T-helper 2 cell treated with Interferon-gamma antibody and Interleukin-4, amounts not matched to agents 5 μg/mL and 100 μg/mL, for 36 hours (primary cell): ENCODE measurements around the gene TMIGD2.
A peak's percentile ranks its signal among the peaks of the same experiment; 100 is the strongest.
"Not testable (repeated sequence)": the region's sequence is repeated elsewhere in the genome, so short reads cannot be mapped to it uniquely, and the experiment has no call there.

Experiments used
- DNase-seq: peaks from one replicate; pipeline ENCODE4 v3.0.0; 2021; ENCODE audit warnings: low spot score
- H3K27ac Mint-ChIP-seq: one replicate; pipeline ENCODE4 v1.8.0; 2021; ENCODE audit warnings: mild to moderate bottlenecking, mixed read lengths
- H3K27me3 Mint-ChIP-seq: one replicate; pipeline ENCODE4 v1.8.0; 2021; ENCODE audit warnings: low read depth, mixed read lengths
- H3K36me3 Mint-ChIP-seq: one replicate; pipeline ENCODE4 v1.8.0; 2021; ENCODE audit warnings: low read depth, mixed read lengths
- H3K4me1 Mint-ChIP-seq: one replicate; pipeline ENCODE4 v1.8.0; 2021; ENCODE audit warnings: low read depth, mixed read lengths
- H3K4me3 Mint-ChIP-seq: one replicate; pipeline ENCODE4 v1.8.0; 2022; ENCODE audit warnings: mild to moderate bottlenecking, moderate library complexity, mixed read lengths
- H3K9me3 Mint-ChIP-seq: one replicate; pipeline ENCODE4 v1.8.0; 2021; ENCODE audit warnings: mixed read lengths

TMIGD2 gene

DNA sequence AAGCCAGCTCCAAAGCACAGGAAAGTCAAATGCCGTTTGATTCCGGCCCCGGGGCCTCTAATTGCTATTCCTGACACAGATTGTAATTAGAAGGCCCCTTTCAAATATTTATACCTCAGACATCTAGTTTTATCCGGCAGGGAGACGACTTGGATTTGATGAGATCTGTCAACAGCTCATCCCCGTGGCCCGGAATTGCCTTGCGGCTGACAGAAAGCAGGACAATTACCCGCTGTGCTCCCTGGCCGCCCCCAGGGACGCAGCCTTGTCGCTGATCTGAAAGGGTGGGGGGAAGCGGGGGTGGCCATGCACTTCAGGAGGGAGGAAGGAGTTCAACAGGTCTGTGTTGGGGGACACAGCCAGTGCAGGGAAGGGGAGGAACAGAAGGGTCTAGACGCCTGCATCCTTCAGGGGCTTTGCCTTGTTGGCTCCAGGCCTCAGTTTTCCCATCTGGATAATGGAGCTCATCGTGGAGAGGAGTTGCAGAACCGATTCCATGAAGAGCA is 24.9 kb downstream of the TMIGD2 start:
- no peak for DNase-seq
- Mint-ChIP-seq H3K27ac (no peak overlapping the region), H3K27me3 (peaks cover 29% of the 10 kb centered on the region), H3K9me3 (no peaks in the 10 kb centered on the region), H3K4me1 (peaks cover 2% of the 10 kb centered on the region), H3K4me3 (no peak overlapping the region), H3K36me3 (peaks cover under 1% of the 10 kb centered on the region)

DNA sequence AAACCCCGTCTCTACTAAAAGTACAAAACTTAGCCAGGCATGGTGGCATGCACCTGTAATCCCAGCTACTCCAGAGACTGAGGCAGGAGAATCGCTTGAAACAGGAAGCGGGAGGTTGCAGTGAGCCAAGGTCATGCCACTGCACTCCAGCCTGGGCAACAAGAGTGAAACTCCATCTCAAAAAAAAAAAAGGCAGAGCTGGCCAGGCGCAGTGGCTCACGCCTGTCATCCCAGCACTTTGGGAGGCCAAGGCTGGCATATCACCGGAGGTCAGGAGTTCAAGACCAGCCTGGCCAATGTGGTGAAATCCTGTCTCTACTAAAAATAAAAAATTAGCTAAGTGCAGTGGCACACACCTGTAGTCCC is 27.9 kb downstream of the TMIGD2 start:
- DNase-seq, H3K4me3 Mint-ChIP-seq, H3K27ac Mint-ChIP-seq, H3K36me3 Mint-ChIP-seq, H3K9me3 Mint-ChIP-seq, H3K4me1 Mint-ChIP-seq: not testable (repeated sequence)
- peaks cover 14% of the 10 kb centered on the region for H3K27me3 Mint-ChIP-seq

DNA sequence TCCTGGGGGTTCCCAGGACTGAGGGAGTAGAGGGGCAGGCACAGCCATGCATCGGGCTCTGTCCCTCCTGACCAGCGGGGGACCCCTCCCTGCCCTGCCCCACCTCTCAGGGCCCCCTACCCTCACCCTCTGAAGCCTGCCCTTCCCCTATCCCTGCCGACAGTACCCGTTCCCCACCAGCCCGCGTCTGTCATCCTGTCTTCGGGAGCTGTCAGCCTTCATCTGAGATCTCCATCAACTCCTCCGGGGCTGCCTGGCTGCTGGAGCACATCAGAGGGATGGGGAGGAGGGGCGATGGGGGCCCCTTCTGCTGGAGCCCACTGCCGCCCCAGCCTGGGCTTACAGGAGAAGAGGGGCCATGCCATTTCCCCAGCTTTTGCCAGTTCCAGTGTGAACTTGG is 29.3 kb downstream of the TMIGD2 start:
- Mint-ChIP-seq H3K27ac (no peak overlapping the region), H3K9me3 (no peaks in the 10 kb centered on the region), H3K4me3 (no peak overlapping the region), H3K4me1 (no peaks in the 10 kb centered on the region), H3K27me3 (peaks cover 5% of the 10 kb centered on the region), H3K36me3 (peaks cover 18% of the 10 kb centered on the region)
- DNase-seq = no peak

DNA sequence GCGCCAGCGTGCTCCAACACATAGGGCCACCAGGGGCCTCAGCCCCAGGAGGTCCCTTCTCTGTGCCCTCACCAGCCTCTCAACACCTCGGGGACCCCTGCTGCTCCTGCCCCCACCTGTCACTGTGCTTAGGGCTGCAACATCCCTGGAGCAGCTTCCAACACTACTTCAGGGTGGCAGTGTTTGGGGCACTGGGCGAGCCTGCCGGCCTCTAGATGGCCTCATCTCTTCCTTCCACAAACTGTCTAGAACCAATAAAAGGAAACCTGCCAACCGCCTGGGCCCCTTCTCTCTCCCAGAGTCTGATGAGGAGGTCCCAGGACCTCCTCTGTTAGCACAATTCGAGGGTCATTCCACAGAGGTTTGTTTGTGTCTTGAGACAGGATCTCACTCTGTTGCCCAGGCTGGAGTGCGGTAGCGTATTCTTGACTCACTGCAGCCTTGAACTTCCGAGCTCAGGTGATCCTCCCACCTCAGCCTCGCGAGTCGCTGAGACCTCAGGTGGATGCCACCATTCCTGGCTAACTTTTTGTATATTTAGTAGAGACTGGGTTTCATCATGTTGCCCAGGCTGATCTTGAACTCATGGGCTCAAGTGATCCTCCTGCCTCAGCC is 33.3 kb downstream of the TMIGD2 start:
- Mint-ChIP-seq H3K4me1 (peaks cover 6% of the 10 kb centered on the region), H3K9me3 (no peaks in the 10 kb centered on the region), H3K27me3 (no peaks in the 10 kb centered on the region), H3K27ac (no peak overlapping the region), H3K4me3 (no peak overlapping the region), H3K36me3 (peaks cover 34% of the 10 kb centered on the region)
- DNase-seq = no peak

DNA sequence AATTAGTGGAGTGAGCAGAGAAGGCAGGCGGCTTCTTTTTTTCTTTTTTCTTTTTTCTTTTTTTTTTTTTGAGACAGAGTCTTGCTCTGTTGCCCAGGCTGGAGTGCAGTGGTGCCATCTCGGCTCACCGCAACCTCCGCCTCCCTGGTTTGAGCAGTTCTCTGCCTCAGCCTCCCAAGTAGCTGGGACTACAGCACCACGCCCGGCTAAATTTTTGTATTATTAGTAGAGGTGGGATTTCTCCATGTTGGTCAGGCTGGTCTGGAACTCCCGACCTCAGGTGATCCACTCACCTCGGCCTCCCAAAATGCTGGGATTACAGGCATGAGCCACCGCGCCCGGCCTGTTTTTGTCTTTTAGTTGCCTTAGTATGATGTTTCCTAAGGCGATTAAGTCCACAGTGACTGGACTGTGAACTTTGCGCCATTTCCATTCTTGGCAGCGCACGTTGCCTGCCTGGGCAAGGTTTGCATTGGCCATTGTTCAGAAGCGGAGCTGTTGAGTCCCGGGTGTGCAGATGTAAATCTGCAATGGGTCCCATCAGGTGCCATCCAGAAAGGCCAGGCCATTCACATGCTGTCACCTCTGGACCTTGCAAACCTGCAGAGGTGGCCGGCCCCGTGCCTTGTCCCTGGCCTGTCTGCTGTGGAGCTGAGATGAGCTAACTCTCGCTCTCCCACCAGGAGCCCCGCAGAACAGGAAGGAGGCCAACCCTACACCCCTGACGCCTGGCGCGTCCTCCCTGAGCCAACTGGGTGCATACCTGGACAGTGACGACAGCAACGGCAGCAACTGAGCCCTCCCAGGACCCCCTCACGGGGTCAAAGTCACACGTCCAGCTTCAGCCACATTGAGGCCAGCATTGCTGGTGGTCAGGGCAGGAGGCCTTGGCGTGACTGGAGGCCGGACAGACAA is 34.0 kb downstream of the TMIGD2 start:
- H3K27me3 Mint-ChIP-seq = no peaks in the 10 kb centered on the region
- H3K36me3 Mint-ChIP-seq = peaks cover 37% of the 10 kb centered on the region
- no peaks in the 10 kb centered on the region for H3K9me3 Mint-ChIP-seq
- peaks cover 6% of the 10 kb centered on the region for H3K4me1 Mint-ChIP-seq
- no peak overlapping the region for H3K27ac Mint-ChIP-seq
- H3K4me3 Mint-ChIP-seq = no peak overlapping the region
- no peak for DNase-seq

DNA sequence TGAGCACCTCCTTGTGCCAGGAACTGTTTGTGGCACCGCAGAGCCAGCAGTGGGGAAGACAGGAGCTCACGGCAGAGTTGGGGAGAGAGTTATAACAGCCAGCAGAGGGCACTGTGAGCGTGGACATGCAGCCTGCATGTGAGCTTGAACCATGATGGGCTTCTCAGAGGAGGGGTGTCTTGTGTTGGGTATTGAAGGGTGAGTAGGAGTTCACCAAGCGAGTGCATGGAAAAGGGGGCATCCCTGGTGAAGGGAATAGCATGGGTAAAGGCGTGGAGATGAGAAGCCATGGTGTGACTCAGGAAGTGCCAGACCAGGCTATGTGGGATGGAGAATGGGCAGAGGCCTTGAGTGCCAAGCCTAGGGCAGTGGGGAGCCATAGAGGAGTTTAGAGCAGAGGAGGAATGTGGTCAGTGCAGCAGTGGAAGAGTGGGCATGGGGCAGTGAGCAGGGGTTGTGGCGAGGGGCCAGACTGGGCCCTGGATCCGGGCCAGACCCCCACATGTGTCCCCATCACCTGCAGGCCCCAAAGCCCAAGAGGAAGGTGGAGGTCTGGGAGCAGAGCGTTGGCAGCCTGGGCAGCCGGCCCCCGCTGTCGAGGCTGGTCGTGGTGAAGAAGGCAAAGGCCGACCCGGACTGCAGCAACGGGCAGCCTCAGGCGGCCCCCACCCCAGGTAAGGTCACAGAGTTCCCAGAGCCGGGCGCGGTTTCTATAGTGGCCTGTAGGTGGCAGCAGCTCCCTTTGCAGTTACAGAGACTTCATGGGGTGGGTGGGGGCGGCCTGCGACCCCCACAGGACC is 34.9 kb downstream of the TMIGD2 start:
- Mint-ChIP-seq H3K4me3 (no peak overlapping the region), H3K9me3 (no peaks in the 10 kb centered on the region), H3K4me1 (peaks cover 6% of the 10 kb centered on the region), H3K27ac (no peak overlapping the region), H3K27me3 (no peaks in the 10 kb centered on the region), H3K36me3 (peaks cover 37% of the 10 kb centered on the region)
- DNase-seq = peak; percentile 33

DNA sequence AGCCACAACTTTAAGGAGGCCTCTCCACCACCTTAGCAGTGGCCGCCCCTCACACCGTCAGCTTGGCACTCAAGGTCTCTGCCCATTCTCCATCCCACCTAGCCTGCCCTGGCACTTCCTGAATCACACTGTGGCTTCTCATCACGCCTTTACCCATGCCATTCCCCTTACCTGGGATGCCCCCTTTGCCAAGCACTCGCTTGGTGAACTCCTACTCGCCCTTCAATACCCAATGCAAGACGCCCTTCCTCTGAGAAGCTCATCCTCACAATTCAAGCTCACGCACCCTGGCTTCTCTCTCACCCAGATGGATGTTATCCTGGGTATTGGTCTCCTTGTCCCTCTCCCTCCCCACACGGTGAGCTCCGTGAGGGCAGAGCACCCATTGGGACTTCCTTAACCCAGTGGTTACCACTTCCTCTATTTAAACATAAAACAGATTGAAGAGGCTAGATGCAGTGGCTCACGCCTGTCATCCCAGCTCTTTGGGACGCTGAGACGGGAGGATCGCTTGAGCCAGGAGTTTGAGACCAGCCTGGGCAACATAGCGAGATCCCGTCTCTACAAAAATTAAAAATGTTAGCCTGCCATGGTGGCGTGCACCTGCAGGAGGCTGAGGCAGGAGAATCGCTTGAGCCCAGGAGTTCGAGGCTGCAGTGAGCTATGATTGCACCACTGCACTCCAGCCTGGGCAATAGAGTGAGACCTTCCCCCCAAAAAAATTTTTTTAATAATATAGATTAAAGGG is 35.8 kb downstream of the TMIGD2 start:
- Mint-ChIP-seq H3K27me3 (no peaks in the 10 kb centered on the region), H3K36me3 (peaks cover 31% of the 10 kb centered on the region), H3K4me3 (no peak overlapping the region), H3K27ac (no peak overlapping the region), H3K9me3 (no peaks in the 10 kb centered on the region), H3K4me1 (peaks cover 6% of the 10 kb centered on the region)
- DNase-seq = no peak

DNA sequence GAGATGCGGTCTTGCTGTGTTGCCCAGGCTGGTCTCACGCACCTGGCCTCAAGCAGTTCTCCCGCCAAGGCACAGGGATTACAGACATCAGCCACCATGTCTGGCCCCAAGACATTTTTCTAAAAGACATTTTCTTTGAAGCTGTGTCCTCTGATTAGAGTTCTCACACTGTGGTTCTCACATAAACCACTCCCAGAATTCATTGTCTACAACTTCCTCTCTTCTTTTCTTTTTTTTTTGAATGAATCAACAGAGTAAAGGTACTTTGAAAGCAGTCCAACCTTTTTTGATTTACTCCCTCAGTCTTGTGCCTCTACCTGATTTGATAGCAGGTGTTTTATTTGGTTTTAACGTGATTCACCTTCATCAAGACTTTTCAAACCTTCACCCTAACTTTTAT is 37.4 kb downstream of the TMIGD2 start:
- H3K4me3 Mint-ChIP-seq = no peak overlapping the region
- peak overlapping the region; percentile 64 for H3K27ac Mint-ChIP-seq
- peaks cover 31% of the 10 kb centered on the region for H3K36me3 Mint-ChIP-seq
- peaks cover 6% of the 10 kb centered on the region for H3K4me1 Mint-ChIP-seq
- H3K9me3 Mint-ChIP-seq = no peaks in the 10 kb centered on the region
- no peak for DNase-seq
- no peaks in the 10 kb centered on the region for H3K27me3 Mint-ChIP-seq

DNA sequence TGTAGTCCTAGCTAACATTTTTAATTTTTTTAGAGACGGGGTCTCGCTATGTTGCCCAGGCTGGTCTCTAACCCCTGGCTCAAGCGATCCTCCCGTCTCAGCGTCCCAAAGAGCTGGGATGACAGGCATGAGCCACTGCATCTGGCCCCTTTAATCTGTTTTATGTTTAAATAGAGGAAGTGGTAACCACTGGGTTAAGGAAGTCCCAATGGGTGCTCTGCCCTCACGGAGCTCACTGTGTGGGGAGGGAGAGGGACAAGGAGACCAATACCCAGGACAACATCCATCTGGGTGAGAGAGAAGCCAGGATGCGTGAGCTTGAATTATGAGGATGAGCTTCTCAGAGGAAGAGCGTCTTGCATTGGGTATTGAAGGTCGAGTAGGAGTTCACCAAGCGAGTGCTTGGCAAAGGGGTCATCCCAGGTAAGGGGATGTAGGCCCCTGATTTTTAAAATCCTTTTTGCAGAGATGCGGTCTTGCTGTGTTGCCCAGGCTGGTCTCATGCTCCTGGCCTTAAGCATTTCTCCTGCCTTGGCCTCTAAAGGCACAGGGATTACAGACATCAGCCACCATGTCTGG is 41.5 kb downstream of the TMIGD2 start:
- Mint-ChIP-seq H3K4me3 (no peak overlapping the region), H3K27ac (no peak overlapping the region), H3K9me3 (no peaks in the 10 kb centered on the region), H3K27me3 (no peaks in the 10 kb centered on the region), H3K4me1 (peaks cover 4% of the 10 kb centered on the region), H3K36me3 (peaks cover 29% of the 10 kb centered on the region)
- no peak for DNase-seq

DNA sequence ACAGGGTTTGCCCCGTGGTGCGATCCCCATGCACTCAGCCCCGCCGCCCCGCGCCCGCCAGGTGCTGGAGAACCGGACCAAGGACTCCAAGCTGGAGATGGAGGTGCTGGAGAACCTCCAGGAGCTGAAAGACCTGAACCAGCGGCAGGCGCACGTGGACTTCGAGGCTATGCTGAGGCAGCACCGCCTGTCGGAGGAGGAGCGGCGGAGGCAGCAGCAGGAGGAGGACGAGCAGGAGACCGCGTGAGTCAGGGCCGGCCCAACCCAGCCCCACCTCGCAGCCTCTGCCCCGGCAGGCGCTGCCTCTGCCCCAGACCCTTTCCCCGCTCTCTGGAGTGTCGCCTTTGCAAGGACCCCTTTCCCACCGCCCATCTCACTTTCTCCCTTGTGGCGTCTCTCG is 44.0 kb downstream of the TMIGD2 start:
- Mint-ChIP-seq H3K4me1 (no peaks in the 10 kb centered on the region), H3K9me3 (peaks cover 10% of the 10 kb centered on the region), H3K36me3 (peaks cover 39% of the 10 kb centered on the region), H3K27ac (no peak overlapping the region), H3K4me3 (no peak overlapping the region), H3K27me3 (no peaks in the 10 kb centered on the region)
- no peak for DNase-seq

DNA sequence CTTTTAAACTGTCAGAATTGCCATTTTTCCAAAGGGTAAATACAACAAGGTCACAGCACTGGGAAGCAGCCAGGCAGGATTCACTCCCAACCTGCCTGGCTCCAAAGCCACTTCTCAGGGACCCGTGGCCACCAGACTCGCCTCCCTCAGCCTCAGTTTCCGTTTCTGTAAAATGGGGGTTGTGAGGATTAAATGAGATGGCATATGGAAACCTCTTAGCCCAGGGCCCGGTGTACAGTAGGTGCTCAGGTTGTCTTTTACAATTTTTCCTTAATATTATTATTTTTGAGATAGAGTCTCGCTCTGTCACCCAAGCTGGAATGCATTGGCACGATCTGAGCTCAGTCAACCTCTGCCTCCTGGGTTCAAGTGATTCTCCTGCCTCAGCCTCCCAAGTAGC is 45.2 kb downstream of the TMIGD2 start:
- Mint-ChIP-seq H3K36me3 (peaks cover 48% of the 10 kb centered on the region), H3K27ac (no peak overlapping the region), H3K4me3 (no peak overlapping the region), H3K9me3 (peaks cover 10% of the 10 kb centered on the region), H3K4me1 (no peaks in the 10 kb centered on the region), H3K27me3 (no peaks in the 10 kb centered on the region)
- DNase-seq = no peak

DNA sequence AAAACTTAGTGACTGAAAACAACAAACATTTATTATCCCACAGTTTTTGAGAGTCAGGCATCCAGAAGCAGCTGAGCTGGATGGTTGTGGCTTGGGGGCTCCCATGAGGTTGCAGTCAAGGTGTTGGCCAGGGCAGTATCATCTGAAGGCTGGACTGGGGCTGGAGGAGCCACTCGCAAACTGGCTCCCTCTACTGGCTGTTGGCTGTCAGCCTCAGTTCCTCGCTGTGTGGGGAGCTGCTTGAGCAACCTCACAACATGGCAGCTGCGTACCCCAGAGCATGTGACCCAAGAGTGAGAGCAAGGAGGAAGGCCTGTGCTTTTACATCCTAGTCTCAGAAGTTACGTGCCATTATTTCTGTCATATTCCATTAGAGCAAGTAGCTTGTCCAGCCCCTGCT is 45.6 kb downstream of the TMIGD2 start:
- Mint-ChIP-seq H3K36me3 (peaks cover 52% of the 10 kb centered on the region), H3K4me3 (no peak overlapping the region), H3K27ac (no peak overlapping the region), H3K9me3 (peaks cover 10% of the 10 kb centered on the region), H3K27me3 (no peaks in the 10 kb centered on the region), H3K4me1 (no peaks in the 10 kb centered on the region)
- no peak for DNase-seq
